ENCODE data around the gene ITK.

- TF ChIP-seq BHLHE40 (IDR thresholded peaks at IDR 0.05; ENCODE audit: borderline replicate concordance) (no peak), ELF4 (IDR thresholded peaks at IDR 0.05) (no peak), FOXM1 (IDR thresholded peaks at IDR 0.05; ENCODE audit: borderline replicate concordance) (no peak)
Measured at GRCh38 chr5:157252711-157253465, 72.2 kb downstream of the ITK start.

All from HEK293T (cell line).